Measurements from ENCODE around the gene DEFB119. TPM values are rescaled to one million over a fixed set of nuclear protein-coding genes. Genes with fewer than 3 reads are reported as not detected.
"Not testable (repeated sequence)": the region's sequence is repeated elsewhere in the genome, so short reads cannot be mapped to it uniquely, and the experiment has no call there.

Gene DEFB119, protein sequence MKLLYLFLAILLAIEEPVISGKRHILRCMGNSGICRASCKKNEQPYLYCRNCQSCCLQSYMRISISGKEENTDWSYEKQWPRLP
- total RNA-seq, result not detected
- polyA plus RNA-seq (ENCODE audit: insufficient read length in 2 of 2), result not detected
- long read RNA-seq, donor 1, result 0 reads
- long read RNA-seq, donor 2, result 0 reads
- long read RNA-seq, donor 3, result 0 reads
- long read RNA-seq, donor 4, result 0 reads

DNA sequence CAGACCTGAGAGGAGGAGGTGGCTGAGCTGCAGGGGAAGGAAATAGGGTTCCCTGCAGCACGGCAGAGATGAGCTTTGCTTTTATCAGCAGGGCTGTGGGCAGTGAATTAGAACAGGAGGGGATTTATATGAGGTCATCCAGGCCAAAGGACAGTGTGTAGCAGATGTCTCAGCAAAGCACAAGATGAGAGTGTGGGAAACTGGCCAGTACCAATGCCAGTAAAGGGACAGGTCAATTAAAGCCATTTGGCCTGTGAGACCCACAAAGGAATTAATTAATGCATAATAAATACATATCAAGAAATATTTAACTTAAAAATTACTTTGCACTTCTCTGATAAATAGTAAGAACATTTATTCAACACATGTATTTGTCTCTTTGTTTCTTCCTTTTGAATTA, at the start of gene DEFB119:
TSS of gene DEFB119 (minus strand) at position 101 of the 400 bp plus-strand sequence. CDS start 107 bp downstream, outside the sequence.
- 36% methylated on average over 1 of the region's 1 CpG for WGBS (ENCODE audit: insufficient coverage)
- Histone ChIP-seq H3K9me3 (ENCODE audit: control insufficient read depth, insufficient read depth, low read length) (no peaks in the 10 kb centered on the region), H3K4me1 (ENCODE audit: control insufficient read depth, insufficient read depth, low read length) (no peaks in the 10 kb centered on the region), H3K36me3 (ENCODE audit: control insufficient read depth, insufficient read depth, low read length) (no peaks in the 10 kb centered on the region), H3K4me3 (ENCODE audit: low read depth, low read length) (no peak within 1 kb of the TSS), H3K27me3 (ENCODE audit: control insufficient read depth, insufficient read depth, low read length) (no peaks in the 10 kb centered on the region), H3K27ac (ENCODE audit: low read depth, low read length) (no peak within 1 kb of the TSS)
- DNase-seq (ENCODE audit: low read depth in 4 of 6, low spot score in 6 of 6), result no peak

DNA sequence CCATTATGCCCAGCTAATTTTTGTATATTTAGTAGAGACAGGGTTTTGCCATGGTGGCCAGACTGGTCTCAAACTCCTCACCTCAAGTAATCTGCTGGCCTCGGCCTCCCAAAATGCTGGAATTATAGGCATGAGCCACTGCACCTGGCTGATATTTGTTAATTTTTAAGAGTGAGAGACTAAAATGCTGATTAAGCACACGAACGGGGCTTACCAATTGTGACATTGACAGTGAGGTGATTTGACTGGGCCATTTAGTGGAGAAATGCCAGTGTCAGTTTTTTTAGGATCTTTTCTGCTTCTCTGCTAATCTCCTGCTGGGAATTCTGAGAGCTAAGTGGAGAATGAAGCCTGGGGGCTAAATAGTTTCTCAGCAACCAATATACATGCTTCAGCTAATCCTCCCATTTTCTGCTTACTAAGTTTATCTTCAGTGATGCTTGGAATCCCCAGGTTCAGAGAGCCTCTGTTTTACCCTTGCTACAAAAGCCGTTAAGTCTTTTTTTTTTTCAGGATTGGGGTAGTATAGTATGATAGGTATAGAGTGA, 40.3 kb upstream of the DEFB119 start:
- H3K4me1 ChIP-seq (ENCODE audit: control insufficient read depth, insufficient read depth, low read length), result no peaks in the 10 kb centered on the region
- no peaks in the 10 kb centered on the region for H3K9me3 ChIP-seq (ENCODE audit: control insufficient read depth, insufficient read depth, low read length)
- no peak overlapping the region for H3K27ac ChIP-seq (ENCODE audit: low read depth, low read length)
- H3K27me3 ChIP-seq (ENCODE audit: control insufficient read depth, insufficient read depth, low read length), result no peaks in the 10 kb centered on the region
- no peaks in the 10 kb centered on the region for H3K36me3 ChIP-seq (ENCODE audit: control insufficient read depth, insufficient read depth, low read length)
- H3K4me3 ChIP-seq (ENCODE audit: low read depth, low read length), result no peak overlapping the region
- DNase-seq (ENCODE audit: low read depth in 4 of 6, low spot score in 6 of 6), result no peak
- 56% methylated on average over 2 of the region's 4 CpGs for WGBS (ENCODE audit: insufficient coverage)

DNA sequence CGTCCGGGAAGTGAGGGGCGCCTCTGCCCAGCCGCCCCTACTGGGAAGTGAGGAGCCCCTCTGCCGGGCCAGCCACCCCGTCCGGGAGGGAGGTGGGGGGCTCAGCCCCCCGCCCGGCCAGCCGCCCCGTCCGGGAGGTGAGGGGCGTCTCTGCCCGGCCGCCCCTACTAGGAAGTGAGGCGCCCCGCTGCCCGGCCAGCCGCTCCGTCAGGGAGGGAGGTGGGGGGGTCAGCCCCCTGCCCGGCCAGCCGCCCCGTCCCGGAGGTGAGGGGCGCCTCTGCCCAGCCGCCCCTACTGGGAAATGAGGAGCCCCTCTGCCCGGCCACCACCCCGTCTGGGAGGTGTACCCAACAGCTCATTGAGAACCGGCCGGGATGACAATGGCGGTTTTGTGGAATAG, 37.2 kb upstream of the DEFB119 start:
- not testable (repeated sequence) for H3K36me3 ChIP-seq (ENCODE audit: control insufficient read depth, insufficient read depth, low read length); H3K4me3 ChIP-seq (ENCODE audit: low read depth, low read length); H3K9me3 ChIP-seq (ENCODE audit: control insufficient read depth, insufficient read depth, low read length); H3K27me3 ChIP-seq (ENCODE audit: control insufficient read depth, insufficient read depth, low read length); DNase-seq (ENCODE audit: low read depth in 4 of 6, low spot score in 6 of 6); H3K27ac ChIP-seq (ENCODE audit: low read depth, low read length); H3K4me1 ChIP-seq (ENCODE audit: control insufficient read depth, insufficient read depth, low read length)
- WGBS (ENCODE audit: insufficient coverage), result 95% methylated on average over 14 of the region's 31 CpGs

DNA sequence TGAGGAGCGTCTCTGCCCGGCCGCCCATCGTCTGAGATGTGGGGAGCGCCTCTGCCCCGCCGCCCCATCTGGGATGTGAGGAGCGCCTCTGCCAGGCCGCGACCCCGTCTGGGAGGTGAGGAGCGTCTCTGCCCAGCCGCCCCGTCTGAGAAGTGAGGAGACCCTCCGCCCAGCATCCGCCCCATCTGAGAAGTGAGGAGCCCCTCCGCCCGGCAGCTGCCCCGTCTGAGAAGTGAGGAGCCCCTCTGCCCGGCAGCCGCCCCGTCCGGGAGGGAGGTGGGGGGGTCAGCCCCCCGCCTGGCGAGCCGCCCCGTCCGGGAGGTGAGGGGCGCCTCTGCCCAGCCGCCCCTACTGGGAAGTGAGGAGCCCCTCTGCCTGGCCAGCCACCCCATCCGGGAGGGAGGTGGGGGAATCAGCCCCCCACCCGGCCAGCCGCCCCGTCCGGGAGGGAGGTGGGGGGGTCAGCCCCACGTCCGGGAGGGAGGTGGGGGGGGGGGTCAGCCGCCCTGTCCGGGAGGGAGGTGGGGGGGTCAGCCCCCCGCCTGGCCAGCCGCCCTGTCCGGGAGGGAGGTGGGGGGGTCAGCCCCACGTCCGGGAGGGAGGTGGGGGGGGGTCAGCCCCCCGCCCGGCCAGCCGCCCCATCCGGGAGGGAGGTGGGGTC, 36.6 kb upstream of the DEFB119 start:
- H3K4me3 ChIP-seq (ENCODE audit: low read depth, low read length); H3K36me3 ChIP-seq (ENCODE audit: control insufficient read depth, insufficient read depth, low read length); H3K27me3 ChIP-seq (ENCODE audit: control insufficient read depth, insufficient read depth, low read length); H3K4me1 ChIP-seq (ENCODE audit: control insufficient read depth, insufficient read depth, low read length); H3K9me3 ChIP-seq (ENCODE audit: control insufficient read depth, insufficient read depth, low read length); H3K27ac ChIP-seq (ENCODE audit: low read depth, low read length); DNase-seq (ENCODE audit: low read depth in 4 of 6, low spot score in 6 of 6): not testable (repeated sequence)
- no CpG with 5 or more reads among the region's 48 CpGs for WGBS (ENCODE audit: insufficient coverage)

DNA sequence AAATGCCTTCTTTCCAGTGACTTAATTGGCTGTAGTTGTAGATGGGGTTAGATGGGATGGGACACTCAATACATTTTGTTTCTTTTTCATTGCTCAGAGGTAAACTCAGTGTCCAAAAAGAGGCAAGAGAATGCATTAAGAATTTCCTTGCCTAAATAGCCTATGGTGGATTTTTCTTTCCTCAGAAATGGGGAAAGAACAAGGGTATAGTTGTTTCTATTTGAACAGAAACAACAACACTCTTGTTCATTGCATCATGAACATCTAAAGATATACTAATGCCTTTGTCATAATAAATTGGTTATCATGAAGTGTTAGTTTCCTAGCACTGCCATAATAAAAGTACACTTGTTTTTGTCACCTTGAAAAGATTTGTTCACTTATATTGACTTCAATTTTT, 35.4 kb upstream of the DEFB119 start:
- H3K36me3 ChIP-seq (ENCODE audit: control insufficient read depth, insufficient read depth, low read length), result no peaks in the 10 kb centered on the region
- H3K27ac ChIP-seq (ENCODE audit: low read depth, low read length), result no peak overlapping the region
- H3K9me3 ChIP-seq (ENCODE audit: control insufficient read depth, insufficient read depth, low read length), result no peaks in the 10 kb centered on the region
- no peak overlapping the region for H3K4me3 ChIP-seq (ENCODE audit: low read depth, low read length)
- no peak for DNase-seq (ENCODE audit: low read depth in 4 of 6, low spot score in 6 of 6)
- no peaks in the 10 kb centered on the region for H3K4me1 ChIP-seq (ENCODE audit: control insufficient read depth, insufficient read depth, low read length)
- no peaks in the 10 kb centered on the region for H3K27me3 ChIP-seq (ENCODE audit: control insufficient read depth, insufficient read depth, low read length)

DNA sequence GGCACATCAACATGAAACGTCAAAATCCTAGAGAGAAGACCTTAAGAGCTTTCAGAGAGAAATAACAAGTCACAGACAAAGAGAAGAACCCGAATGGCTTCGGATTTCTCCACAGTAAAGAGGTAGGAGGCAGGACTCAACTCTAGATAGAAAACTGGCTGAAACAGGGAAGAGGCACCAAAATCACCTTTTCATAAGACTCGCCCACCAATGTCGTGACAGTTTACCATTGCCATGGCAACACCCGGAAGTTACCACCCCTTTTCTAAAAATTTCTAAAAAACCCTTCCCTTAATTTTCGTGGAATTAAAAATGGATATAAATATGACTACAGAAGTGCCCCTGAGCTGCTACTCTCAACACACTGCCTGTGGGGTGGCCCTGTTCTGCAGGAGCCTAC, 27.9 kb upstream of the DEFB119 start:
- no peaks in the 10 kb centered on the region for H3K4me1 ChIP-seq (ENCODE audit: control insufficient read depth, insufficient read depth, low read length)
- no peaks in the 10 kb centered on the region for H3K27me3 ChIP-seq (ENCODE audit: control insufficient read depth, insufficient read depth, low read length)
- DNase-seq (ENCODE audit: low read depth in 4 of 6, low spot score in 6 of 6), result no peak
- 83% methylated on average over 1 of the region's 7 CpGs for WGBS (ENCODE audit: insufficient coverage)
- H3K27ac ChIP-seq (ENCODE audit: low read depth, low read length), result no peak overlapping the region
- peaks cover 3% of the 10 kb centered on the region for H3K9me3 ChIP-seq (ENCODE audit: control insufficient read depth, insufficient read depth, low read length)
- H3K4me3 ChIP-seq (ENCODE audit: low read depth, low read length), result no peak overlapping the region
- H3K36me3 ChIP-seq (ENCODE audit: control insufficient read depth, insufficient read depth, low read length), result no peaks in the 10 kb centered on the region

DNA sequence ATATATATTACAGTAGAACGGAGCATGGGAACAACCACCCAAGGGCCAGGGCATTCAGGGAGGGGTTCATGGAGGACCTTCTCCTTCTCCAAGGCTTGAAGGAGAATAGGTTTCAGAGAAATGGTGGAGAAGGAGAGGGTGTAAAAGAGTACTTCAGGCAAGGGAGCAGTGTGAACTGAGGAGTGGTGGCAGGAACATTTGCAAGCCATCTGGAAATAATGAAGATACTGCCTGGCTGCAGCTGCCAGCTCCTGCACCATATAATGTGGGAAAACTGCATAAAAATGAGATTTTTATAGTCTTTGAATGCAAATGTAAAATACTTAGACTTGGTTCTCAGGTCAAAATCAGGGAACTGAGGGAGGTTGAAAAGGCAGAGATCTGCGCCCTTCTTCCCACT, 25.3 kb upstream of the DEFB119 start:
- peaks cover 3% of the 10 kb centered on the region for H3K9me3 ChIP-seq (ENCODE audit: control insufficient read depth, insufficient read depth, low read length)
- no peaks in the 10 kb centered on the region for H3K36me3 ChIP-seq (ENCODE audit: control insufficient read depth, insufficient read depth, low read length)
- 100% methylated on average over 1 of the region's 2 CpGs for WGBS (ENCODE audit: insufficient coverage)
- no peak for DNase-seq (ENCODE audit: low read depth in 4 of 6, low spot score in 6 of 6)
- no peak overlapping the region for H3K27ac ChIP-seq (ENCODE audit: low read depth, low read length)
- H3K4me3 ChIP-seq (ENCODE audit: low read depth, low read length), result no peak overlapping the region
- H3K4me1 ChIP-seq (ENCODE audit: control insufficient read depth, insufficient read depth, low read length), result no peaks in the 10 kb centered on the region
- H3K27me3 ChIP-seq (ENCODE audit: control insufficient read depth, insufficient read depth, low read length), result no peaks in the 10 kb centered on the region

DNA sequence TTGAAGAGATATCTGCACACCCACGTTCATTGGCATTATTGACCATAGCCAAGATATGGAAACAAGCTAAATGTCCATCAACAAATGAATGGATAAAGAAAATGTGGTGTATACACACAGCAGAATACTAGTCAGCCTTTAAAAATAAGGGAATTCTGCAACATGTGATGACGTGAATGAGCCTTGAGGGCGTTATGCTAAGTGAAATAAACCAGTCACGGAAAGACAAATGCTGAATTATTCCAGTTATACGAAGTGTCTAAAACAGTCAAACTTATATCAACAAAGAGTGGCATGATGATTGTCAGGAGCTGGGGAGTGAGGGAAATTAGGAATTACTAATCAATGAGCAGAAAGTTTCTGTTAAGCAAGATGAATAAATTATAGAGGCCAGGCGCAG, 24.0 kb upstream of the DEFB119 start:
- H3K9me3 ChIP-seq (ENCODE audit: control insufficient read depth, insufficient read depth, low read length), result peaks cover 2% of the 10 kb centered on the region

DNA sequence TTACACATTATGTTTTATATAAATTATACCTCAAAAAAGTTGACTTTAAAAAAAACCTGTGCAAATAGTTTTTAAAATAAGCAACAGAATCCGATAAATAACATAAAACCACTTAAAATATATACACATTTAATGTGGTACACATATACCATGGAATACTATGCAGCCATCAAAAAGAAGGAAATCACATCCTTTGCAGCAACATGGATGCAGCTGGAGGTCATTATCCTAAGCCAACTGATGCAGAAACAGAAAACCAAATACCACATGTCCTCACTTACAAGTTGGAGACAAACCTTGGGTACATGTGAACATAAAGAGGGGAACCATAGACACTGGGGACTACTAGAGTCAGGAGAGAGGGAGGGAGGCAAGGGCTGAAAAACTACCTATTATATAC, 19.6 kb upstream of the DEFB119 start:
- no peak overlapping the region for H3K27ac ChIP-seq (ENCODE audit: low read depth, low read length)
- no CpG with 5 or more reads among the region's 1 CpG for WGBS (ENCODE audit: insufficient coverage)
- no peak overlapping the region for H3K4me3 ChIP-seq (ENCODE audit: low read depth, low read length)
- H3K4me1 ChIP-seq (ENCODE audit: control insufficient read depth, insufficient read depth, low read length), result no peaks in the 10 kb centered on the region
- DNase-seq (ENCODE audit: low read depth in 4 of 6, low spot score in 6 of 6), result no peak
- no peaks in the 10 kb centered on the region for H3K27me3 ChIP-seq (ENCODE audit: control insufficient read depth, insufficient read depth, low read length)
- no peaks in the 10 kb centered on the region for H3K36me3 ChIP-seq (ENCODE audit: control insufficient read depth, insufficient read depth, low read length)
- peaks cover 2% of the 10 kb centered on the region for H3K9me3 ChIP-seq (ENCODE audit: control insufficient read depth, insufficient read depth, low read length)

More for the DNA sequence above, 24.0 kb upstream of the DEFB119 start:
- DNase-seq (ENCODE audit: low read depth in 4 of 6, low spot score in 6 of 6), result no peak
- Histone ChIP-seq H3K27me3 (ENCODE audit: control insufficient read depth, insufficient read depth, low read length) (no peaks in the 10 kb centered on the region), H3K27ac (ENCODE audit: low read depth, low read length) (no peak overlapping the region), H3K36me3 (ENCODE audit: control insufficient read depth, insufficient read depth, low read length) (no peaks in the 10 kb centered on the region), H3K4me3 (ENCODE audit: low read depth, low read length) (no peak overlapping the region), H3K4me1 (ENCODE audit: control insufficient read depth, insufficient read depth, low read length) (no peaks in the 10 kb centered on the region)
- no CpG with 5 or more reads among the region's 6 CpGs for WGBS (ENCODE audit: insufficient coverage)

DNA sequence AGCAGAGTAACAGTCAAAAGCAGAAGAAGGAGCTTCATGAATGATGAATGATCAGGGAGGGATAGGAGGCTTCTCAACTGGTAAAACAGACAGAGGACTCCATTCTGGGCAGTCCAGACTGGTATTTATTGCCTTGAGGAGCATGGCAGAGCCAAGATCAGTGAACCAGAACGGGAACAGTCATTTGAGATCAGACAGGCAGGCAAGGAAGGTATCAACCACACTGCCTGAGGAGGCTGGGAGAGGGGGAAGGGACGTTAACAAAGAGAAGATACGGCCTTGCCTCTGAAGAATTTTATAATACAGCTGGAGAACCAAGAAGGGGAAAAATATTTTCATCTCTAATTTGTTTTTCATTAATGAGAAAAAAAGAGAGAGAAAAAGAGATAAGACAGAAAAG, 15.7 kb upstream of the DEFB119 start, which contains the start of gene DEFB121:
TSS of gene DEFB121 (minus strand) at position 101 of the 400 bp plus-strand sequence. CDS start at position 38, 63 bp downstream.
- 0% methylated on average over 1 of the region's 3 CpGs for WGBS (ENCODE audit: insufficient coverage)
- peaks cover 3% of the 10 kb centered on the region for H3K9me3 ChIP-seq (ENCODE audit: control insufficient read depth, insufficient read depth, low read length)
- no peak for DNase-seq (ENCODE audit: low read depth in 4 of 6, low spot score in 6 of 6)

More for the DNA sequence above, 15.7 kb upstream of the DEFB119 start, which contains the start of gene DEFB121:
- Histone ChIP-seq H3K36me3 (ENCODE audit: control insufficient read depth, insufficient read depth, low read length) (no peaks in the 10 kb centered on the region), H3K4me3 (ENCODE audit: low read depth, low read length) (no peak within 1 kb of the TSS), H3K27me3 (ENCODE audit: control insufficient read depth, insufficient read depth, low read length) (no peaks in the 10 kb centered on the region), H3K4me1 (ENCODE audit: control insufficient read depth, insufficient read depth, low read length) (no peaks in the 10 kb centered on the region), H3K27ac (ENCODE audit: low read depth, low read length) (no peak within 1 kb of the TSS)
